IPS-20b (cell line): ENCODE measurements around the gene PHPT1.
"Not testable (repeated sequence)": the region's sequence is repeated elsewhere in the genome, so short reads cannot be mapped to it uniquely, and the experiment has no call there.

Experiments
- H3K27ac ChIP-seq: one replicate; pipeline ENCODE4 v1.5.1; 2013; ENCODE audit warnings: low read length
- H3K27me3 ChIP-seq: 2 replicates; pipeline ENCODE4 v1.6.1; 2013; ENCODE audit warnings: mild to moderate bottlenecking, low read length, inconsistent platforms; ENCODE audit not compliant: insufficient read depth
- H3K36me3 ChIP-seq: 2 replicates; pipeline ENCODE4 v1.6.1; 2013; ENCODE audit warnings: low read depth, mild to moderate bottlenecking, inconsistent platforms, low read length, moderate library complexity; ENCODE audit not compliant: insufficient read depth
- H3K4me1 ChIP-seq: 2 replicates; pipeline ENCODE4 v1.6.1; 2013; ENCODE audit warnings: mild to moderate bottlenecking, control low read depth, inconsistent platforms, low read length, moderate library complexity; ENCODE audit not compliant: insufficient read depth
- H3K4me3 ChIP-seq: 2 replicates; pipeline ENCODE4 v1.5.1; 2013; ENCODE audit warnings: mild to moderate bottlenecking, low read length, inconsistent platforms
- H3K9ac ChIP-seq: 2 replicates; pipeline ENCODE4 v1.6.1; 2013; ENCODE audit warnings: low read depth, mild to moderate bottlenecking, inconsistent platforms, low read length, moderate library complexity
- H3K9me3 ChIP-seq: 2 replicates; pipeline ENCODE4 v1.6.1; 2013; ENCODE audit warnings: mild to moderate bottlenecking, low read depth, low read length, inconsistent platforms; ENCODE audit not compliant: insufficient read depth

Gene PHPT1

GRCh38 chr9:136849038-136849959, at the start of gene PHPT1:
PHPT1 (plus strand) TSS chr9:136849409; CDS start chr9:136849431, 22 bp downstream.
- H3K27ac ChIP-seq, result peak within 1 kb of the TSS; percentile 57
- no peaks in the 10 kb centered on the region for H3K9me3 ChIP-seq
- H3K4me1 ChIP-seq, result peaks cover 4% of the 10 kb centered on the region; the same call in 1 of the 2 replicates
- peak within 1 kb of the TSS; percentile 81 for H3K9ac ChIP-seq
- peaks cover 6% of the 10 kb centered on the region; the same call in 1 of the 2 replicates for H3K27me3 ChIP-seq
- peak within 1 kb of the TSS; percentile 74 for H3K4me3 ChIP-seq
- H3K36me3 ChIP-seq, result peaks cover 16% of the 10 kb centered on the region

- peak overlapping the region; percentile 85 for H3K4me3 ChIP-seq
- peaks cover 4% of the 10 kb centered on the region; the same call in 1 of the 2 replicates for H3K4me1 ChIP-seq
- no peak overlapping the region for H3K27ac ChIP-seq
- no peaks in the 10 kb centered on the region for H3K9me3 ChIP-seq
- H3K36me3 ChIP-seq, result no peaks in the 10 kb centered on the region
- peak overlapping the region; percentile 54; the same call in 1 of the 2 replicates for H3K9ac ChIP-seq
- H3K27me3 ChIP-seq, result peaks cover 31% of the 10 kb centered on the region
Measured at GRCh38 chr9:136799854-136800657, 49.2 kb upstream of the PHPT1 start.

- Histone ChIP-seq H3K9me3 (no peaks in the 10 kb centered on the region), H3K36me3 (peaks cover 5% of the 10 kb centered on the region; the same call in 1 of the 2 replicates), H3K4me1 (peaks cover 6% of the 10 kb centered on the region; the same call in 1 of the 2 replicates), H3K9ac (no peak overlapping the region), H3K27me3 (peaks cover 36% of the 10 kb centered on the region), H3K4me3 (no peak overlapping the region), H3K27ac (no peak overlapping the region)
Measured at GRCh38 chr9:136802321-136802720, 46.9 kb upstream of the PHPT1 start.

- not testable (repeated sequence) for H3K9ac ChIP-seq, H3K9me3 ChIP-seq, H3K4me3 ChIP-seq, H3K27ac ChIP-seq, H3K4me1 ChIP-seq, H3K36me3 ChIP-seq
- peaks cover 36% of the 10 kb centered on the region for H3K27me3 ChIP-seq
Measured at GRCh38 chr9:136803009-136803550, 46.1 kb upstream of the PHPT1 start.

GRCh38 chr9:136803551-136804508, 45.4 kb upstream of the PHPT1 start:
- peaks cover 5% of the 10 kb centered on the region; the same call in 1 of the 2 replicates for H3K36me3 ChIP-seq
- H3K4me3 ChIP-seq, result no peak overlapping the region
- H3K9me3 ChIP-seq, result no peaks in the 10 kb centered on the region
- H3K4me1 ChIP-seq, result peaks cover 6% of the 10 kb centered on the region; the same call in 1 of the 2 replicates
- no peak overlapping the region for H3K27ac ChIP-seq
- no peak overlapping the region for H3K9ac ChIP-seq
- H3K27me3 ChIP-seq, result peaks cover 31% of the 10 kb centered on the region

- Histone ChIP-seq H3K9ac (no peak overlapping the region), H3K4me1 (peaks cover 7% of the 10 kb centered on the region; the same call in 1 of the 2 replicates), H3K36me3 (peaks cover 7% of the 10 kb centered on the region; the same call in 1 of the 2 replicates), H3K4me3 (no peak overlapping the region), H3K27ac (no peak overlapping the region), H3K9me3 (no peaks in the 10 kb centered on the region), H3K27me3 (peaks cover 23% of the 10 kb centered on the region)
Measured at GRCh38 chr9:136804509-136805206, 44.6 kb upstream of the PHPT1 start.

GRCh38 chr9:136805207-136805740, 43.9 kb upstream of the PHPT1 start:
- Histone ChIP-seq H3K27me3 (peaks cover 21% of the 10 kb centered on the region), H3K4me3 (no peak overlapping the region), H3K9ac (no peak overlapping the region), H3K9me3 (no peaks in the 10 kb centered on the region), H3K36me3 (peaks cover 13% of the 10 kb centered on the region; the same call in 1 of the 2 replicates), H3K27ac (no peak overlapping the region), H3K4me1 (peaks cover 8% of the 10 kb centered on the region; the same call in 1 of the 2 replicates)

GRCh38 chr9:136806067-136806466, 43.1 kb upstream of the PHPT1 start:
- Histone ChIP-seq H3K27ac (no peak overlapping the region), H3K9me3 (no peaks in the 10 kb centered on the region), H3K27me3 (peaks cover 21% of the 10 kb centered on the region), H3K9ac (no peak overlapping the region), H3K4me1 (peaks cover 8% of the 10 kb centered on the region; the same call in 1 of the 2 replicates), H3K36me3 (peaks cover 18% of the 10 kb centered on the region; the same call in 1 of the 2 replicates), H3K4me3 (no peak overlapping the region)

- Histone ChIP-seq H3K9ac (peak overlapping the region; percentile 83; the same call in 1 of the 2 replicates), H3K27ac (no peak overlapping the region), H3K9me3 (no peaks in the 10 kb centered on the region), H3K4me1 (peaks cover 8% of the 10 kb centered on the region; the same call in 1 of the 2 replicates), H3K36me3 (peaks cover 25% of the 10 kb centered on the region; the same call in 1 of the 2 replicates), H3K4me3 (peak overlapping the region; percentile 79), H3K27me3 (peaks cover 21% of the 10 kb centered on the region)
Measured at GRCh38 chr9:136806631-136807201, 42.5 kb upstream of the PHPT1 start.
